ENCODE results near the gene DZIP3. TPM values are rescaled to one million over a fixed set of nuclear protein-coding genes. Genes with fewer than 3 reads are reported as not detected.

Gene DZIP3
- polyA plus RNA-seq, 4 donors: 0.54 to 13.2 (median 2.0) TPM

DNA sequence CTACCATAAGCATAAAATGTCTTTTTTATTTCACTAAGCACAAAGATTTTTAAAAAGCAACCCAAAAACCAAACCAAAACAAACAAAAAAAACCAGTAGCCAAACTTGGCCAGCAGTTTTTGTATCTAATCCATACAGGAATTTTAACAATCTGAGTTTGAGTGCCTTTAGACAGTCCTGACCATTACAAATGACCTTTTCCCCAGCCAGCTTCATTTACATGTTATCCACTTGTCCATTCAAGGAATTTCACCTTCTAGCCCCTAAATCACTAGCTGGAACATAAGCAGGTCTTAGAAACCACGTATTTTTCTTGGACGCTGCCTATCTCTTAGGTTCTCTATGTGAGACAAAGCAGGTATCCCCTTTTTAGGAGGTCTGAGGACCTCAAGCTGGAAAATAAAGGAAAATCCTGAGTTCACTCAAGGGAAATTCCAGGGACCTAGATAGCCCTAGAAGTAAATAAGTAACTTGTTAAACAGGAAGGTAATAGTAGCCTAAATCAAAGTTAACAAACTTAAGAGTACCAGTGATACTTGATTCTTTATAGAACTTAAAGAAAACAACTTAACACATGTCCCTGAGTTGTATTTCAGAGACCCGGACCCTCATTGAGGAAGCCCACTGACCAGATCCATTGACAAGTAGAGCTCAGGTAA lies 34.5 kb upstream of the DZIP3 start:
- no peaks in the 10 kb centered on the region for H3K27me3 ChIP-seq (ENCODE audit: control insufficient read depth in 3 of 3, insufficient read depth in 3 of 3, low read length in 3 of 3)
- peaks cover 0 to 2% (median 0%) of the 10 kb centered on the region in 3 donors for H3K36me3 ChIP-seq (ENCODE audit: control insufficient read depth in 3 of 3, insufficient read depth in 2 of 3, low read depth in 1 of 3, low read length in 3 of 3)
- no peak overlapping the region for H3K4me3 ChIP-seq (ENCODE audit: low read depth in 1 of 3, low read length in 3 of 3)
- peaks cover 0 to 3% (median 0%) of the 10 kb centered on the region in 3 donors for H3K4me1 ChIP-seq (ENCODE audit: control insufficient read depth in 3 of 3, insufficient read depth in 2 of 3, low read depth in 1 of 3, low read length in 2 of 3)
- FAIRE-seq (no peak), DNase-seq (peak in 1 of 2 donors; percentile 26)
- no peak overlapping the region for H3K27ac ChIP-seq (ENCODE audit: low read depth in 1 of 3, low read length in 2 of 3)
- WGBS, 3 donors: 76 to 85% (median 84%) methylated on average over 3 of the region's 3 CpGs
- H3K9me3 ChIP-seq (ENCODE audit: control insufficient read depth in 2 of 2, insufficient read depth in 1 of 2, low read depth in 1 of 2, low read length in 1 of 2): no peaks in the 10 kb centered on the region

DNA sequence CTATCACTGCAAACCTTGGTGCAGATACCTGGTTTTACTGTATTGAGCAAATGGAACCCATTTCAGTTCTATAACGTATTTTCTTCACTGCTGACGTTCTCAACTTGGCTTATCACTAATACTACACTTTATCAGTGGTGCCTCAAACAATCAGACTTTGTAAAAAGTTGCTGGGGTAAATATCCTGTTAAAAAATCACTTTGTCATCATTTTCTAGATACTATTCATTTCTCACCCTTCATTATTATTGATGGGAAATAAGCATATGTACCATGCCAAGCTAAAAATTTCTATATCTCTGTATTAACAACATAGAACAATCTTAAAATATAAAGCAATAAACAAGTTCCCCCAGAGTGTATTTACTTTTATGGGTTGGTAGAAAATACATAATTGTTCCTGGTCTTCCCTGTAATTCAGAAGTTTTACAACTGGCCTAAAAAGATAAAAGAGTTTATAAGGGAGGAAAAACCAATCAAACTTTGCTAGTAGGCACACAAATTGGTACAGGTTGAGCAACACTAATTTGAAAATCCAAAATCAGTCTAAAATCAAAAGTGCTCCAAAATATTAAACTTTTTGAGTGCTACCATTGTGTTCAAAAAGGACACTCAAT lies 33.4 kb upstream of the DZIP3 start:
- peaks cover 0 to 3% (median 0%) of the 10 kb centered on the region in 3 donors for H3K4me1 ChIP-seq (ENCODE audit: control insufficient read depth in 3 of 3, insufficient read depth in 2 of 3, low read depth in 1 of 3, low read length in 2 of 3)
- FAIRE-seq (no peak), DNase-seq (no peak)
- no peaks in the 10 kb centered on the region for H3K9me3 ChIP-seq (ENCODE audit: control insufficient read depth in 2 of 2, insufficient read depth in 1 of 2, low read depth in 1 of 2, low read length in 1 of 2)
- WGBS, 3 donors: 23 to 58% (median 48%) methylated on average over 2 of the region's 2 CpGs
- H3K36me3 ChIP-seq (ENCODE audit: control insufficient read depth in 3 of 3, insufficient read depth in 2 of 3, low read depth in 1 of 3, low read length in 3 of 3): peaks cover 0 to 2% (median 0%) of the 10 kb centered on the region in 3 donors
- no peak overlapping the region for H3K4me3 ChIP-seq (ENCODE audit: low read depth in 1 of 3, low read length in 3 of 3)
- no peaks in the 10 kb centered on the region for H3K27me3 ChIP-seq (ENCODE audit: control insufficient read depth in 3 of 3, insufficient read depth in 3 of 3, low read length in 3 of 3)
- no peak overlapping the region for H3K27ac ChIP-seq (ENCODE audit: low read depth in 1 of 3, low read length in 2 of 3)

DNA sequence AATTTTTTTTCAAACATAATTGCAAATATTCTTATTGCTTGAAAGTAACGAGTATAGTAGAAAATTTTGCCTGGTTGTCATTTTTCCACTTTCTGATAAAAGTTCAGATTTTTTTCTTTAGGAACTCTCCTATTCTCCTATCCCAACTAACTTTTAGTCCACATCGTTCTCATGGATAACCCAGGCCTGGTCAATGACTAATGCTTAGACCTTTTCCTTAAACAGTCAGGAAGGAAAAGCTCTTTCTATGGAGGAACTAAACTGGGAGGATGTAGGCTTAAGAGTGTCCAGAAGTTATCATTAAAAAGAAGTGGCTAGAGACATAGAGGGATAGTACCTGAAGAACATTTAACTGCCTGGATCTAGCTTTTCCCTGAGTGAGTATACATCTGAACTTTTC lies 27.0 kb upstream of the DZIP3 start:
- DNase-seq (no peak), FAIRE-seq (no peak)
- Histone ChIP-seq H3K4me1 (ENCODE audit: control insufficient read depth in 3 of 3, insufficient read depth in 2 of 3, low read depth in 1 of 3, low read length in 2 of 3) (no peaks in the 10 kb centered on the region), H3K36me3 (ENCODE audit: control insufficient read depth in 3 of 3, insufficient read depth in 2 of 3, low read depth in 1 of 3, low read length in 3 of 3) (peaks cover 0 to 4% (median 2%) of the 10 kb centered on the region in 3 donors), H3K27ac (ENCODE audit: low read depth in 1 of 3, low read length in 2 of 3) (no peak overlapping the region), H3K9me3 (ENCODE audit: control insufficient read depth in 2 of 2, insufficient read depth in 1 of 2, low read depth in 1 of 2, low read length in 1 of 2) (no peaks in the 10 kb centered on the region), H3K4me3 (ENCODE audit: low read depth in 1 of 3, low read length in 3 of 3) (no peak overlapping the region), H3K27me3 (ENCODE audit: control insufficient read depth in 3 of 3, insufficient read depth in 3 of 3, low read length in 3 of 3) (no peaks in the 10 kb centered on the region)
- WGBS, 3 donors: 97 to 100% (median 98%) methylated on average over 2 of the region's 2 CpGs

DNA sequence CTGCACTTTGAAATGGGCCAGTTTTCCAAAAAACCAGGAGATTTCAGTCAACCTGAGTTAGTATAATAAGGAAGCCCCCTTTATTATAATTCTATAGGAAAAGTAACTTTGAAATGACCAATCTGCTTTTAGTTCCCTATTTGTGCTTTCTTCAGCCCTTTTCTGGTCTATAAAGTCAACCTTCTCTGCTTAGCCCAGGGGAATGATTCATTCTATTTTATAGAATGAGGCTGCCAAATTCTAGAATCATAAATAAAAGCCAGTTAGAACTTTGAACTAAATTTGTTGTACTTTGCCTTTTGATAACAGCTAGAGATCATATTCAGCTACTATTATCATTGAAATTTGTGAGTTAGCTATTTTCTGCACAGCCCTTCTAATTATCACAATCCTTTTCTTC lies 25.0 kb upstream of the DZIP3 start:
- H3K27me3 ChIP-seq (ENCODE audit: control insufficient read depth in 3 of 3, insufficient read depth in 3 of 3, low read length in 3 of 3): no peaks in the 10 kb centered on the region
- H3K36me3 ChIP-seq (ENCODE audit: control insufficient read depth in 3 of 3, insufficient read depth in 2 of 3, low read depth in 1 of 3, low read length in 3 of 3): peaks cover 0 to 4% (median 0%) of the 10 kb centered on the region in 3 donors
- no peaks in the 10 kb centered on the region for H3K9me3 ChIP-seq (ENCODE audit: control insufficient read depth in 2 of 2, insufficient read depth in 1 of 2, low read depth in 1 of 2, low read length in 1 of 2)
- H3K4me3 ChIP-seq (ENCODE audit: low read depth in 1 of 3, low read length in 3 of 3): no peak overlapping the region
- no peak overlapping the region for H3K27ac ChIP-seq (ENCODE audit: low read depth in 1 of 3, low read length in 2 of 3)
- H3K4me1 ChIP-seq (ENCODE audit: control insufficient read depth in 3 of 3, insufficient read depth in 2 of 3, low read depth in 1 of 3, low read length in 2 of 3): no peaks in the 10 kb centered on the region
- FAIRE-seq (no peak), DNase-seq (peak in 1 of 2 donors; percentile 5)

DNA sequence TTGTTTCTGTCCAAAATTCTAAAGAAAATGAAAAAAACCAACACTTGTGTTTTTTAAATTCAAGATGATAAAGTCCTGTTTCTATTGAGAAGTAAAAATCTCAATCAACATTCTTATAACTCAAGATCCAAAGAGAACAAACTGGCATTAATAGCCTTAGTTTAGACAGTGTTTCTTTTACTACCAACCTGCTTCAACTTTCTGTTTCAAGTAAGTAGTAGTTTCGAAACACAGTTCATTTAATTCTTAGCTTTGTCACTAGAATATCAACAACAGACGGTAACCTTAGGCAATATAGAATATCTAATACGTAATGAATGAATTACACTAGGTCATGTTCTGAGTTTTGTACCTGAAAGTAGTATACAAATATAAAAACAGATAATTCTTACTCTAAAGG lies 24.0 kb upstream of the DZIP3 start:
- H3K27me3 ChIP-seq (ENCODE audit: control insufficient read depth in 3 of 3, insufficient read depth in 3 of 3, low read length in 3 of 3): no peaks in the 10 kb centered on the region
- H3K4me3 ChIP-seq (ENCODE audit: low read depth in 1 of 3, low read length in 3 of 3): no peak overlapping the region
- no peaks in the 10 kb centered on the region for H3K9me3 ChIP-seq (ENCODE audit: control insufficient read depth in 2 of 2, insufficient read depth in 1 of 2, low read depth in 1 of 2, low read length in 1 of 2)
- DNase-seq: no peak
- WGBS, 3 donors: 87 to 97% (median 93%) methylated on average over 3 of the region's 3 CpGs
- no peak overlapping the region for H3K27ac ChIP-seq (ENCODE audit: low read depth in 1 of 3, low read length in 2 of 3)
- no peaks in the 10 kb centered on the region for H3K4me1 ChIP-seq (ENCODE audit: control insufficient read depth in 3 of 3, insufficient read depth in 2 of 3, low read depth in 1 of 3, low read length in 2 of 3)
- peaks cover 0 to 4% (median 0%) of the 10 kb centered on the region in 3 donors for H3K36me3 ChIP-seq (ENCODE audit: control insufficient read depth in 3 of 3, insufficient read depth in 2 of 3, low read depth in 1 of 3, low read length in 3 of 3)
- FAIRE-seq: peak; percentile 15

DNA sequence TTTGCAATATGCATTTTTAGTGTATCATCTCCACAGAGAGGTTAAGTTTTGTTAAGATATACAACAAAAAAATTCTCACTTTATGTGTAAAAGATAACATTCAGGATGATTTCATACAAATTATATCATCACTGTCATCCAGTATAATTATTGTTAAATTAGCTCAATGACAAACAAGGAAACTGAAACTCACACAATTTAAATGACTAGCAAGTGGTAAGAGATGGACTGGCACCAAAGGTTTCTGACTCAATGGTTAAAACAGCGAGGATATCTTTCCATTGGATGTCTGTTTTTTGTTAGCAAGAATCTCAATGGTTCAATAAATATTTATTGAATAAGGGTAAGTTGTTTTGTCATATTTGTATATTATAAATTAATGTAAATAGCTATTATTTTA lies 22.9 kb upstream of the DZIP3 start:
- no peaks in the 10 kb centered on the region for H3K9me3 ChIP-seq (ENCODE audit: control insufficient read depth in 2 of 2, insufficient read depth in 1 of 2, low read depth in 1 of 2, low read length in 1 of 2)
- 87 to 98% (median 93%) methylated on average over 1 of the region's 1 CpG for WGBS, 3 donors
- DNase-seq (no peak), FAIRE-seq (no peak)
- H3K4me3 ChIP-seq (ENCODE audit: low read depth in 1 of 3, low read length in 3 of 3): no peak overlapping the region
- no peaks in the 10 kb centered on the region for H3K36me3 ChIP-seq (ENCODE audit: control insufficient read depth in 3 of 3, insufficient read depth in 2 of 3, low read depth in 1 of 3, low read length in 3 of 3)
- no peaks in the 10 kb centered on the region for H3K27me3 ChIP-seq (ENCODE audit: control insufficient read depth in 3 of 3, insufficient read depth in 3 of 3, low read length in 3 of 3)
- no peak overlapping the region for H3K27ac ChIP-seq (ENCODE audit: low read depth in 1 of 3, low read length in 2 of 3)
- H3K4me1 ChIP-seq (ENCODE audit: control insufficient read depth in 3 of 3, insufficient read depth in 2 of 3, low read depth in 1 of 3, low read length in 2 of 3): no peaks in the 10 kb centered on the region

DNA sequence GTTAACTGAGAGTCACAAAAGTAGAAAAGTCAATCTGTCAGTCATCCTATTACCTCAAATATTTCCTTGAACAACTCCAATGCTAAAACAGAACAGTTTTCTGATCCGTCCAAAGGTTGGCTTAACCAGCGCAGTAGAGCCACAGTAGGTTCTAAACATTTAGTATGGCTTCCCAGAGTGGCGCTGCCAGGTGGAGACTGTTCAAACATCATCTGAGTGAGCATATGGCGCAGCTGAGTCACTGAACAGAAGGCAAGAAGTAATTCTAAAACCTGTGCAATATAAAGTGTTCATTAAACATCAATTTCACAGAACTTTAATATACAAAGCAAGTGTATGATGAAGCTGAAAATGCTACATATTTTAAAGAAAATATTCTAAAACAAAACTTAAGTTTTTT lies 20.2 kb upstream of the DZIP3 start:
- H3K27me3 ChIP-seq (ENCODE audit: control insufficient read depth in 3 of 3, insufficient read depth in 3 of 3, low read length in 3 of 3): no peaks in the 10 kb centered on the region
- no peak overlapping the region for H3K27ac ChIP-seq (ENCODE audit: low read depth in 1 of 3, low read length in 2 of 3)
- H3K9me3 ChIP-seq (ENCODE audit: control insufficient read depth in 2 of 2, insufficient read depth in 1 of 2, low read depth in 1 of 2, low read length in 1 of 2): no peaks in the 10 kb centered on the region
- H3K4me1 ChIP-seq (ENCODE audit: control insufficient read depth in 3 of 3, insufficient read depth in 2 of 3, low read depth in 1 of 3, low read length in 2 of 3): no peaks in the 10 kb centered on the region
- FAIRE-seq: no peak
- no peak overlapping the region for H3K4me3 ChIP-seq (ENCODE audit: low read depth in 1 of 3, low read length in 3 of 3)
- H3K36me3 ChIP-seq (ENCODE audit: control insufficient read depth in 3 of 3, insufficient read depth in 2 of 3, low read depth in 1 of 3, low read length in 3 of 3): peaks cover 0 to under 1% (median 0%) of the 10 kb centered on the region in 3 donors
- DNase-seq: peak in 1 of 2 donors; percentile 2
- 98 to 99% (median 98%) methylated on average over 4 of the region's 4 CpGs for WGBS, 3 donors

DNA sequence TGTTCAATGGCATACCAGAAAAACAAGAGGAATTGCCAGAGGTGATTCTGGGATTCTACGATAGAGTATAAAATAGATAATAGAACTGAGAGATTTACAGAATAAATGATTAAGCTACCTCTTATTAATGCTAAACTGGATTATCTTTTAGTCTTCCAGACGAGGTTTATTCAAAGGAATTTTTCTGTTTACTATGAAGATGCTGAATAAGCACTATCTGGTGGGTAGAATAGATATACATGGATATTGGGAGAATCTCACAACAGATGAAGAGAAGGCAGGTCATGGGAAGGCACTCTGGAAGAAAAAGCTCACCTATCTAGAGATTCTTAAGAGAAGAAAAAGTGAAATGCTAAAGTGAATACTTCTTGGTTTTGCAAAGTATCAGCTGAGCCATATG lies 11.5 kb upstream of the DZIP3 start:
- no peak overlapping the region for H3K27ac ChIP-seq (ENCODE audit: low read depth in 1 of 3, low read length in 2 of 3)
- H3K27me3 ChIP-seq (ENCODE audit: control insufficient read depth in 3 of 3, insufficient read depth in 3 of 3, low read length in 3 of 3): no peaks in the 10 kb centered on the region
- no peaks in the 10 kb centered on the region for H3K4me1 ChIP-seq (ENCODE audit: control insufficient read depth in 3 of 3, insufficient read depth in 2 of 3, low read depth in 1 of 3, low read length in 2 of 3)
- no peaks in the 10 kb centered on the region for H3K9me3 ChIP-seq (ENCODE audit: control insufficient read depth in 2 of 2, insufficient read depth in 1 of 2, low read depth in 1 of 2, low read length in 1 of 2)
- no peak overlapping the region for H3K4me3 ChIP-seq (ENCODE audit: low read depth in 1 of 3, low read length in 3 of 3)
- 83 to 85% (median 83%) methylated on average over 2 of the region's 2 CpGs for WGBS, 3 donors
- no peak for DNase-seq
- peaks cover 0 to 8% (median 0%) of the 10 kb centered on the region in 3 donors for H3K36me3 ChIP-seq (ENCODE audit: control insufficient read depth in 3 of 3, insufficient read depth in 2 of 3, low read depth in 1 of 3, low read length in 3 of 3)
- FAIRE-seq: no peak

Data from small intestine (tissue), 7 donors.